Measurements from ENCODE around the gene YIF1B. TPM values are rescaled to one million over a fixed set of nuclear protein-coding genes. Genes with fewer than 3 reads are reported as not detected.

The YIF1B gene
- total and polyA plus RNA-seq, 2 of the 4 experiments (the other 2 are of a cell fraction): 72.2 to 165 TPM

- H3K4me2 ChIP-seq (ENCODE audit: low read depth, low read length): peak overlapping the region; percentile 45
- peak overlapping the region; percentile 6; the same call in 1 of the 2 replicates for H2AK5ac ChIP-seq (ENCODE audit: low read depth, low read length)
- peak overlapping the region; percentile 32; the same call in 1 of the 2 replicates for H3K4me3 ChIP-seq (ENCODE audit: insufficient read depth, low read depth, low read length)
- DNase-seq (no peak), ATAC-seq (ENCODE audit: low read depth) (no peak)
- no peaks in the 10 kb centered on the region for H3K36me3 ChIP-seq (ENCODE audit: control insufficient read depth, insufficient read depth, low read length)
- H3K9me1 ChIP-seq (ENCODE audit: insufficient read depth, low read length): 0 out of 2 replicates have a peak, but pooled peaks cover 5% of the 10 kb centered on the region
- 0 out of 2 replicates have a peak overlapping the region, but pooled peaks have one; percentile 18 for H3K18ac ChIP-seq (ENCODE audit: low read depth, low read length)
- H4K91ac ChIP-seq (ENCODE audit: insufficient read depth, low read depth, low read length): peak overlapping the region; percentile 58
- H3K27ac ChIP-seq (ENCODE audit: insufficient read depth, low read length): peak overlapping the region; percentile 57
- CTCF ChIA-PET: no interaction called here
- peaks cover 5% of the 10 kb centered on the region for H3K4me1 ChIP-seq (ENCODE audit: control insufficient read depth, insufficient read depth, low read length)
- 42% methylated on average over 4 of the region's 8 CpGs; no CpG with 5 or more reads in 1 of the 2 experiments for WGBS, 2 experiments (ENCODE audit: extremely low coverage in 2 of 2, insufficient read length in 1 of 2)
- H2AK9ac ChIP-seq (replicated peaks; ENCODE audit: low read depth, low read length, poor library complexity): peak overlapping the region; percentile 60
- peak overlapping the region; percentile 66; the same call in 1 of the 2 replicates for H3K14ac ChIP-seq (replicated peaks; ENCODE audit: low read depth, low read length)
- POLR2A ChIA-PET (ENCODE audit: unreplicated experiment): no interaction called here
- H2BK120ac ChIP-seq (ENCODE audit: low read depth, low read length): 0 out of 2 replicates have a peak overlapping the region, but pooled peaks have one; percentile 7
- no TSS peak for BruUV-seq (replicated peaks)
- no peak overlapping the region for H3K23ac ChIP-seq (ENCODE audit: low read depth, low read length)
- peak overlapping the region; percentile 43 for H4K5ac ChIP-seq (ENCODE audit: low read depth, low read length)
- no peaks in the 10 kb centered on the region for H4K20me1 ChIP-seq (ENCODE audit: insufficient read depth, low read length)
- peak overlapping the region; percentile 79 to 96; a peak in 3 of 4 replicates for H4K8ac ChIP-seq (ENCODE audit: low read depth in 2 of 2, low read length in 2 of 2)
- intact Hi-C loops (cut with micrococcal nuclease): no loop called here
- dilution Hi-C loops (cut with HindIII; ENCODE audit: low sequenced_read_pairs, unreplicated experiment): no loop called here
- H3K9ac ChIP-seq (ENCODE audit: low read depth, low read length): peak overlapping the region; percentile 49
- H2BK15ac ChIP-seq (ENCODE audit: low read depth, low read length): 0 out of 3 replicates have a peak overlapping the region, but pooled peaks have one; percentile 1
- peak overlapping the region; percentile 87 for H2AFZ ChIP-seq (replicated peaks; ENCODE audit: low read length, poor library complexity)
- in situ Hi-C loops (cut with MboI; ENCODE audit: low sequenced_read_pairs): no loop called here
- H3K9me3 ChIP-seq (ENCODE audit: control insufficient read depth, insufficient read depth, low read length): no peaks in the 10 kb centered on the region
- H3K27me3 ChIP-seq (ENCODE audit: control insufficient read depth, insufficient read depth, low read length): no peaks in the 10 kb centered on the region; the same call in 1 of the 2 replicates
- peaks cover 6 to 30% of the 10 kb centered on the region in 2 experiments for H3K79me1 ChIP-seq (ENCODE audit: low read depth in 1 of 2, low read length in 2 of 2)
- H3K4ac ChIP-seq (ENCODE audit: low read depth, low read length): peak overlapping the region; percentile 73
- 0 out of 2 replicates have a peak overlapping the region, but pooled peaks have one; percentile 1 for H2BK20ac ChIP-seq (ENCODE audit: low read depth, low read length)
- H2BK5ac ChIP-seq (ENCODE audit: low read depth, low read length, poor library complexity, severe bottlenecking): peak overlapping the region; percentile 36
- H3K56ac ChIP-seq (ENCODE audit: extremely low read depth, insufficient read depth, low read length): no peak overlapping the region
- no peak for TF ChIP-seq POLR2A (IDR thresholded peaks at IDR 0.05; ENCODE audit: low read depth, low read length)
- TF ChIP-seq SMC3 (IDR thresholded peaks at IDR 0.05; ENCODE audit: low read depth, low read length): no peak
- TF ChIP-seq FOS (IDR thresholded peaks at IDR 0.05; ENCODE audit: low read depth, low read length): no peak
- no peak for TF ChIP-seq RCOR1 (IDR thresholded peaks at IDR 0.05; ENCODE audit: insufficient replicate concordance, low read length)
- no peak for TF ChIP-seq MXI1 (IDR thresholded peaks at IDR 0.05; ENCODE audit: borderline replicate concordance, low read depth, low read length)
- TF ChIP-seq USF2 (IDR thresholded peaks at IDR 0.05; ENCODE audit: low read depth, low read length): no peak
- no peak for TF ChIP-seq CEBPB (IDR thresholded peaks at IDR 0.05; ENCODE audit: low read depth, low read length)
- TF ChIP-seq NFE2L2 (IDR thresholded peaks at IDR 0.05; ENCODE audit: low read depth, low read length): no peak
- no peak for TF ChIP-seq ELK1 (IDR thresholded peaks at IDR 0.05; ENCODE audit: borderline replicate concordance, low read depth, low read length)
- TF ChIP-seq CTCF (conservative IDR thresholded peaks at IDR 0.05; ENCODE audit: low read depth, low read length): no peak
- TF ChIP-seq MAFK (IDR thresholded peaks at IDR 0.05; ENCODE audit: low read depth, low read length): no peak
- TF ChIP-seq RFX5 (IDR thresholded peaks at IDR 0.05; ENCODE audit: low read depth, low read length): no peak
- TF ChIP-seq BHLHE40 (IDR thresholded peaks at IDR 0.05; ENCODE audit: low read depth, low read length): no peak
- no peak for TF ChIP-seq CHD1 (IDR thresholded peaks at IDR 0.05; ENCODE audit: low read depth, low read length)
- TF ChIP-seq RAD21 (IDR thresholded peaks at IDR 0.05; ENCODE audit: low read length): no peak
These were observed 825 bp upstream of the YIF1B start for GRCh38 chr19:38316477-38317067.
